K562 (cell line): Measurements from ENCODE around the gene C20orf173.

Source experiments
- CEBPB ChIP-seq: fragments of 450-650 bp; IDR thresholded peaks from 2 replicates; pipeline ENCODE4 v1.6.1; 2016; ENCODE audit warnings: missing genetic modification characterization, missing compliant biosample characterization
- JUNB ChIP-seq: fragments of 450-650 bp; formaldehyde crosslinking; conservative IDR thresholded peaks from 2 replicates; pipeline ENCODE4 v1.4.0; 2020; ENCODE audit warnings: mild to moderate bottlenecking
- PHF8 ChIP-seq: fragments of 200-600 bp; sonication (generic); IDR thresholded peaks from 2 replicates; pipeline ENCODE4 v1.6.1; 2012; ENCODE audit warnings: mixed run types, mild to moderate bottlenecking, inconsistent platforms, low read length, moderate library complexity, borderline replicate concordance
- SETDB1 ChIP-seq: IDR thresholded peaks from one replicate; pipeline ENCODE4 v1.6.1; 2012; ENCODE audit warnings: low read length, control low read depth, inconsistent platforms
- SIN3B ChIP-seq: fragments of 450-650 bp; IDR thresholded peaks from 2 replicates; pipeline ENCODE4 v1.6.1; 2017; ENCODE audit warnings: low read depth, mild to moderate bottlenecking, moderate library complexity
- YY1 ChIP-seq, 3 experiments: IDR thresholded peaks; 2 replicates each; pipeline ENCODE4 v1.6.1; 2011; ENCODE audit warnings: low read length in 2 of 3, mild to moderate bottlenecking in 2 of 3, moderate library complexity in 2 of 3, borderline replicate concordance in 1 of 3, control low read depth in 1 of 3, low read depth in 1 of 3; ENCODE audit not compliant: insufficient read depth in 3 of 3, insufficient replicate concordance in 2 of 3, control insufficient read depth in 1 of 3, insufficient read length in 1 of 3; ENCODE audit errors: extremely low read depth in 1 of 3
- TF ChIP-seq, protein P1 (sequence below), 3 experiments: IDR thresholded peaks in 2 of 3; conservative IDR thresholded peaks in 1 of 3; 2 replicates each; pipeline ENCODE4 v1.5.1; 2011 to 2012; ENCODE audit warnings: low read length in 3 of 3, mild to moderate bottlenecking in 3 of 3, control low read depth in 2 of 3, improper control_type of control experiment in 1 of 3, inconsistent platforms in 1 of 3, low read depth in 1 of 3, mixed read lengths in 1 of 3, moderate library complexity in 1 of 3; ENCODE audit not compliant: insufficient read depth in 2 of 3

- no peak for TF ChIP-seq CEBPB (tag)
- TF ChIP-seq SIN3B = no peak
- TF ChIP-seq, protein P1, sequence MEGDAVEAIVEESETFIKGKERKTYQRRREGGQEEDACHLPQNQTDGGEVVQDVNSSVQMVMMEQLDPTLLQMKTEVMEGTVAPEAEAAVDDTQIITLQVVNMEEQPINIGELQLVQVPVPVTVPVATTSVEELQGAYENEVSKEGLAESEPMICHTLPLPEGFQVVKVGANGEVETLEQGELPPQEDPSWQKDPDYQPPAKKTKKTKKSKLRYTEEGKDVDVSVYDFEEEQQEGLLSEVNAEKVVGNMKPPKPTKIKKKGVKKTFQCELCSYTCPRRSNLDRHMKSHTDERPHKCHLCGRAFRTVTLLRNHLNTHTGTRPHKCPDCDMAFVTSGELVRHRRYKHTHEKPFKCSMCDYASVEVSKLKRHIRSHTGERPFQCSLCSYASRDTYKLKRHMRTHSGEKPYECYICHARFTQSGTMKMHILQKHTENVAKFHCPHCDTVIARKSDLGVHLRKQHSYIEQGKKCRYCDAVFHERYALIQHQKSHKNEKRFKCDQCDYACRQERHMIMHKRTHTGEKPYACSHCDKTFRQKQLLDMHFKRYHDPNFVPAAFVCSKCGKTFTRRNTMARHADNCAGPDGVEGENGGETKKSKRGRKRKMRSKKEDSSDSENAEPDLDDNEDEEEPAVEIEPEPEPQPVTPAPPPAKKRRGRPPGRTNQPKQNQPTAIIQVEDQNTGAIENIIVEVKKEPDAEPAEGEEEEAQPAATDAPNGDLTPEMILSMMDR (IDR thresholded peaks at IDR 0.05 in 2 of 3, conservative IDR thresholded peaks at IDR 0.05 in 1 of 3; ENCODE audit: insufficient read depth in 2 of 3, low read depth in 1 of 3, low read length in 3 of 3) = no peak
- no peak for TF ChIP-seq YY1 (IDR thresholded peaks at IDR 0.05; ENCODE audit: borderline replicate concordance in 1 of 3, control insufficient read depth in 1 of 3, extremely low read depth in 1 of 3, insufficient read depth in 3 of 3, insufficient read length in 1 of 3, insufficient replicate concordance in 2 of 3, low read depth in 1 of 3, low read length in 2 of 3)
- no peak for TF ChIP-seq SETDB1
- no peak for TF ChIP-seq PHF8
- no peak for TF ChIP-seq JUNB (CRISPR knock-in tag)
Observed at GRCh38 chr20:35576816-35577215, 47.4 kb upstream of the C20orf173 start.
